GM12892 (cell line): ENCODE data around the gene ATF6.

Experiments used
- POLR2A ChIP-seq: IDR thresholded peaks from 2 replicates; pipeline ENCODE4 v1.6.1; 2011; ENCODE audit warnings: low read depth, low read length, control low read depth
- POLR2AphosphoS5 ChIP-seq: IDR thresholded peaks from 2 replicates; pipeline ENCODE4 v1.6.1; 2011; ENCODE audit warnings: low read depth, low read length, control low read depth
- TAF1 ChIP-seq: IDR thresholded peaks from 2 replicates; pipeline ENCODE4 v1.6.1; 2011; ENCODE audit warnings: low read depth, mild to moderate bottlenecking, control low read depth, low read length, borderline replicate concordance

DNA sequence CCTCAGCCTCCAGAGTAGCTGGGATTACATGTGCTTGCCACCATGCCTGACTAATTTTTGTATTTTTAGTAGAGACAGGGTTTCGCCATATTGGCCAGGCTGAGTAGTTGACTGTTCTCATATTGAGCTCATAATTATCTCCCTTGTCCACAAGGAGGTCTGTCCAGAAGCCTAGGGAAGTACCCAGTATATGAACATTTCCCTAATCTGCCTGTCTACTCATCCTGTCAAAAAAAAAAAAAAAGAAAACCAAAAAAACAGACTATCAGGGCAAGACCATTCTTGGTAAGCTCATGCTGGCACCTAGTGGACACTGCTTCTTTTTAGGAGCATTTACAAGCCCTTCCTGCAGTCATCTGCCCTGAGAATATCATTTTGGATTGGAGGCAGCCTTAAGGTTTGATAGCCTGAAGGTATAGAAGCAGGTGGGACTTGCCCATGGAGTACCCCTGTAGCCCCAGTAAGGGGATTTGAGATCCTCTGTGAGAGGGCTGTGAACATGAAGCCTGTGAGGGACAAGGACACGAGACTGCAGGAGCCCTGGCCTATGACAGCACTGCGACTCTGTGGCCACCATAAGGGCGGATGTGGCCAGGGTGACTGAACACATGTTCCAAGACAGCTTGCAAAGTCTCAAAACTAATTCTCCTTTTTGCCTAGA, 27.4 kb upstream of the ATF6 start:
- TF ChIP-seq POLR2AphosphoS5 = peak; percentile 51; the same call in 1 of the 2 replicates
- no peak; the same call in 1 of the 2 replicates for TF ChIP-seq POLR2A
- no peak for TF ChIP-seq TAF1
